ENCODE results near the gene PLCG2.
"Not testable (repeated sequence)": the region's sequence is repeated elsewhere in the genome, so short reads cannot be mapped to it uniquely, and the experiment has no call there.

PLCG2 gene

DNA sequence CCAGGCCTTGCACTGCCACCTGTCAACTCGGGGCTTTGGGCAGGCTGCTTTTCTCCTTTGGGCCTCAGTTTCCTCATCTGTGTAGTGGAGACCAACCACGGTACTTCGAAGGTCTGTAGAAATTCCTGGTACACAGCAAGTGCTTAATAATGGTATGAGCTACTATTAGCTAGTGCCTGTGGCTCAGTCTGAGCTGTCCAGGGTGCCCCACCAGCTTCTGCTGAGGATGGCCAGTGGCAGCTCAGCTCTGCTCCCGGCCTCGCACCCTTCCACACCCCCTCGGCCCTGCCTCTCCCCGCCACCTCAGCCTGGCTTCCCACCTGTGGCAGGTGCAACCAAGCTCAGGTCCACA, 26.2 kb upstream of the PLCG2 start:
- no peak for DNase-seq

DNA sequence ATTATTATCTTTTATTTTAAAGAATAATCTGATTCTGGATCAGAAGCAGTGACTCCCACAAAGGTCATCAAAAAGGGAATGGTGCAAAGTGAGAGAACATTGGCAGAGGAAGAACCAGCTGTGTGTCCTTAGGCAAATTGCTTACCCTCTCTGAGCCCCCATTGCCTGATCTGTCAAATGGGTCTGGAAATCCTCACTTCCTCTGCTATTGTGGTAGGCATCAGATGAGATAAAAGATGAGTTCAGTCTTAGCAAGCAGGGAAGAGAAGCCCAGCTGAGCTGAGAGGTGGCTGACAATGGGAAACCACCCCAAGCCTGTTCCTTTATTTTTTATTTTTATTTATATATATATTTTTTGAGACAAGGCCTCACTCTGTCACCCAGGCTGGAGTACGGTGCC, 24.2 kb upstream of the PLCG2 start:
- DNase-seq, result no peak

- peak in 8 of 56 donors; percentile 5 to 43 (median 14) for DNase-seq
Observed at GRCh38 chr16:81755915-81756614, 23.0 kb upstream of the PLCG2 start.

DNA sequence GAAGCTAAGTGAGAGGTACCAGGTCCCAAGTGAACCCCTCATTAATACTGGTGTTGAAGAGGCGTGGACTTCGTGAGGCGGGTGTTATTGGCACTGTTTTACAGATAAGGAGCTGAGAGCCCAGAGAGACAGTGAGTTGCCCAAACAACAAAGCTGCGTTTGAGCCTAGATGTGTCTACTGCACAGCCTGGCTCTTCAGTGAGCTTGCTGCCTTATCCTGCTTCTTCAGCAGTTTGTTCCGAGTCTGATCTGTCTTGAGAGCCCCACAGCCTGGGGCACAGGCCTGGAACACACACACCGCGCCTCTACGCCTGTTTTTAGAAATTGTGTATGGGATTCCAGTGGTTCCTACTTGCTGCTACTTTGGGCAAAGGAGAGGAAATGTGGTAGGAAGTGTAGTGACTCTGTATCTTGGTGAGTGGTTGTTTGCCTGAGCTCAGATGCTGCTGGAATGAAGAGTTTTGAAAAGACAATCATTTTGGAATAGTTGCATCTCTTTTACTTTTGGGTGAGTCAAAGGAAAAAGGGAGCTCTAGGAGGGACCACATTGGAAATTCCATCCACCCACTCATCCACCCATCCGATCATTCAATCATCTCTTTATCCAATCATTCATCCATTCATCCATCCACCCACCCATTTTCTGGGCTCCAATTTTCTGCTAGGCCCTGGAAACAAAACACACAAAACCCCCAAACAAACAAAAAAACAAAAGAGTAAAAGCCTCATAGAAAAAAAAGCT, 22.3 kb upstream of the PLCG2 start:
- DNase-seq, result no peak

DNA sequence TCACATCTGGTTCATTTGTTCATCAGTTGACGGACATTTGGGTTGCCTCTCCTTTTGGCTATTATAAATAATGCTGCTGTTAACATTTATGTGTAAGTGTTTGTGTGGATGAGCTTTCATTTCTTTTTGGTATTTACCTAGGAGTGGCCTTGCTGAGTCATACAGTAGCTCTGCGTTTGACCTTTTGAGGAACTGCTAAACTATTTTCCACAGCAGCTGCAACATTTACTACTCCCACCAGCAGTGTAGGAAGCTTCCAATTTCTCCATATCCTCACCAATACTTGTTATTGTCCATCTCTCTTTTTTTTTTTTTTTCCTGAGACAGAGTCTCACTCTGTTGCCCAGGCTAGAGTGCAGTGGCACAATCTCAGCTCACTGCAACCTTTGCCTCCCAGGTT, 20.7 kb upstream of the PLCG2 start:
- DNase-seq, result no peak

DNA sequence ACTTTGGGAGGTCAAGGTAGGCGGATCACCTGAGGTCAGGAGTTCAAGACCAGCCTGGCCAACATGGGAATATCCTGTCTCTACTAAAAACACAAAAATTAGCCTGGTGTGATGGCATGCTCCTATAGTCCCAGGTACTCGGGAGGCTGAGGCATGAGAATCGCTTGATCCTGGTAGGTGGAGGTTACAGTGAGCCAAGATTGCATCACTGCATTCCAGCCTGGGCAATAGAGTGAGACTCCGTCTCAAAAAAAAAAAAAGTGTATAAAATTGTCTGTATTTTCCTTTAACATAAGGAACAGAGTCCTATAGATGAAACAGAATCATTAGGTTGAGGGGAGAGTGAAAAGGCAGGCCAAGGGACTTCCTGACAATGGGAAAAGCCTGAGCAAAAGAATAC, 16.8 kb upstream of the PLCG2 start:
- DNase-seq, result not testable (repeated sequence)

DNA sequence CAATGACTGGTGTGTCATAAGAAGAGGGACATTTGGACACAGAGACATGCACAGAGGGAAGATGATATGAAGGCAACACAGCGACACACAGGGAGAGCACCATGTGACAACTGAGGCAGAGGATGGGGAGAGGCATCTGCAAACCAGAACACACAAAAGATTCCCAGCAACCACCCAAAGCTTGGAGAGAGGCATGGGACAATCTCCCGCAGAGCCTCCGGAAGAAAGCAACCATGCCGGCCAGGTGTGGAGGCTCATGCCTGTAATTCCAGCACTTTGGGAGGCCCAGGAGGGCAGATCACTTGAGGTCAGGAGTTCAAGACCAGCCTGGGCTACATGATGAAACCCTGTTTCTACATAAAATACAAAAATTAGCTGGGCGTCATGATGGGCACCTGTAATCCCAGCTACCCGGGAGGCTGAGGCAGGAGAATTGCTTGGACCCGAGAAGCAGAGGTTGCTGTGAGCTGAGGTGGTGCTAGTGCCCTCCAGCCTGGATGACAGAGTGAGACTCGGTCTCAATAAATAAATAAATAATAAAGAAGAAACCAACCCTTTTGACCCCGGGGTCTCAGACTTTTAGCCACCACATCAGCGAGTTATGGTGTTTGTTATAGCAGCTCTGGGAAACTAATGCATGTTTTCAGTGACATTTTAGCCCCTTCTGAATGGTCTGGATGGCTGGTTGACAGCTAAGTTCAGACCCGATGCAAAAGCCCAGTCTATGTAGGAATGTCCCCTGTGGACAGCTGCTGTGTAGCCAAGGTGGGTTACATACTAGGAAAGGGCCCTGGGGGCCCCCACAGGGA, 13.8 kb upstream of the PLCG2 start:
- DNase-seq, result no peak

DNA sequence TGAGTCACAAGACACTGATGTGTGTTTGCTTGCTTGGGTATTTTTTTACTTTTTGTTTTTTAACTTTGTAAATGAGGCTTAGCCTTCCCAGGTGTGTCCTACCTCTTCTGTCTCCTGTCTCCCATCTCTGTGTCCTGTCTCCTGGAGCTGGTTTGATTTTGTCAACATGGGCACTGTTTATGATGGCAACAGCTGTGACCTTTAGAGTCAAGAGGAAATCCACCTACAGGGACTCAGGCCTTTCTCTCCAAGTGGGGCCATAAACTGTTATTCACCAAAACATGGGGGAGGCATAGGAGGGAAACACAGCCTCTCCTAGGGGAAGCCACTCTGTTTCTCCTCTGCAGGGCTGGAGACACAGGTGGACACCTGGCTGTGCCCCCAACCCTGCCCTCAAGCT, 13.1 kb upstream of the PLCG2 start:
- DNase-seq, result no peak

DNA sequence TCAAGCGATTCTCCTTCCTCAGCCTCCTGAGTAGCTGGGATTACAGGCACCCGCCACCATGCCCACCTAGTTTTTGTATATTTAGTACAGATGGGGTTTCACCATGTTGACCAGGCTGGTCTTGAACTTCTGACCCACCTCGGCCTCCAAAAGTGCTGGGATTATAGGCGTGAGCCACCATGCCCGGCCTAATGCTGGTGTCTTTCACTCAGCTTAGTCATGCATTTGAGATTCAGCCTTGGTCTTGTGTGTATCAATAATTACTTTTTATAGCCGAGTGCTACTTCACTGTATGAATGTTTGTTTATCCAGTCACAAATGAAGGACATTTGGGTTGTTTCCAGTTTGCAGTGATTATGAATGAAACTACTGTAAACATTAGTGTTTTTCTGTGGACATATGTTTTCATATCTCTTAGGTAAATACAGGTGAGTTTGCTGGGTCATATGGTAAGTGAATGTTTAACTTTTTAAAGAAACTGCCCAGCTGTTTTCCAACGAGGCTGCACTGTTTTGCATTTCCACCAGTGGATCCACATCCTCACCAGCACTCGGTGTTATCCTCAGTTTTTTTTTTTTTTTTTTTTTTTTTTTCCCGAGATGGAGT, 11.0 kb upstream of the PLCG2 start:
- no peak for DNase-seq

- DNase-seq, result no peak
Observed at GRCh38 chr16:81770008-81770407, 9.1 kb upstream of the PLCG2 start.

GRCh38 chr16:81774348-81774747, 4.7 kb upstream of the PLCG2 start:
- peak in 1 of 56 donors; percentile 6 for DNase-seq

DNA sequence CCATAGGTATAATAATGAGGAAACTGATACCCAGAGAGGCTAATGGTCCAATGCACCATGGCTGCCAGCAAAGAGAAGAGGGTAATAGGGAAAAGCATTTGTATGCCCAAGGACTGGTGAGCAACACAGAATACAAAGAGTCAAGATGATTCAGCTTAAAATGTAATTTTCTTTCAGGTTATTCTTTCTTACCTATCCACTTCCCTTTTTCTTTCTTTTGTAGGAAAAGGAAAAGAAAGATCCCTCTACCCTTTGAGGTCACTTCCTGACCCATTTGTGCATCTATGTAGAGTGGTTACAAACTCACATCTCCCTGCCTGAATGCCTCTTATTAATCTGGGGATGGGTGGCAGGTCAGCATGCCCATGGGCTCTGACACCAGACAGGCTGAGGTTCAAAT, 3.5 kb upstream of the PLCG2 start:
- no peak for DNase-seq

- DNase-seq, result no peak
Observed at GRCh38 chr16:81778231-81778630, 860 bp upstream of the PLCG2 start.

DNA sequence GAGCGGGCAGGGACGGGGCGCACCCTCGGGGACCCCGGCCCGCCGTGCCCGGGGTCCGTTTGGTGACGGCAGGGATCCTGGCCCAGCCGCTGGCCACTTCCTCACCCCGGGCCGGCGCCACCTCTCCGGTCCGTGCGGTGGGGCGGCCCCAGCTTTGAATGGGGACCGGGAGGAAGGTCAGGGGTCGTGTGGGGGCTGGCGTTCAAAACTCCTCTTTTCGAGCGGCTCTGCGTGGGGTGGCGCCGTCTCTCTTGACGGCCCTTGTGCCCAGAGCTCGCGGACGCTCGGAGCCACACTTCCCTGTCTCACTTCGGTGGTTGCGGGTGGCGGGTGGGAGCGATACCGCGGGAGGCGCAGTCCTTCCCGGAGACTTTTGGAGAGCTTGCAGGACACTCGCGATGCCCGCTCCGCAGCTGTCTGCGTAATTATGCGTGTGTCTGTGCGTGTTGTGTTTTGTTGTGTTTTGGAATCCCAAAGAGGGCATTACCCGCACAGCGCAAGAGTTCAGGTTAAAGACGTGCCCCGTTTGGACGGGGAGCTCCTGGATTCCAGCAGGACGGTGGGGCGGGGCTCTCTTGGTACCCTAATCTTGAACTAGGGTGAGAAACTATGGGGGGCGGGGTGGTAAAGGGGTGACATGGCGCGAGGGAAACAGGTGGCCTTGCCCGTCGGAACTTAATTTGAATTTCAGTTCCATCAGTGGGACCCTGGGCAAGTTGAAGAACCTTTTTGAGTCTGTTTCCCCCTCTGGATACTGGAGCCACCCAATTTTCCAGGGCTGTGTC, 637 bp downstream of the PLCG2 start:
- DNase-seq, result peak in 1 of 56 donors; percentile 4

DNA sequence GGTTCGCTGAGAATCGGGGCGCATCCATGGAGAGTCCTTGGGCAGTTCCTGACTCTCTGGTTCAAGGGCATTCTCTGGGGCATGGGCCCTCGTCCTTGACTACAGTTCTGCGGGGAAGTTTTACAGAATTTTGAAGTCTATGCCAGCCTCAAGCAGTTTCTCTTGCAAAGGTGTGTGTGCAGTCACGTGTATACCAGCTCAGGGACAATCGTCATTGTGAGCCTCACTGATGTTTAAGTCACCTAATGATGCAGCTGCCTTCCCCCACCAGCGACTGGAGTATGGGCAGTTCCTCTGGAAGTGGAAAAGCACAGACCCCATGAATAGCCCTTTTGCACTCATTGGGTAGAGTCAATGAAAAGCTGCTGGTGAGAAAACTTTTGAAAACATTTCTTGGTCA, 1.3 kb downstream of the PLCG2 start:
- no peak for DNase-seq

DNA sequence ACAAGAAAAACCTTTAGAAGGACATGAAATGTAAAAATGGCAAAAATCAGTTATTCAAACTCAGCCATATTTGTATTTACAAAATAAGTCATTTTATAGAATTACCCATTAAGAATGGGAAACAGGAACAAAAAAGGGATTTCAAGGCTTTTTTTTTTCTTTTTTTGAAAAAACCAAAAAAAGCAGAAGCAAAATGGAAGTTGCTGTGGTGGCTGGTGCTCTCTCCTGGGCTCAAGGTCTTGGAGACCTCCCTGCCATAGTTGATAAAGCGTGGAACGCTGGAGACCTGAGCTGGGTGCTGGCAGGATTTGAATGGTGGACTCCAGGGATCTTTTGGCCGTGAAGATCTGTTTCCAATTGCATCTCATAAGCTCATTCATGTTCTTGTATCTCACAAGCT, 3.1 kb downstream of the PLCG2 start:
- no peak for DNase-seq

GRCh38 chr16:81784072-81784795, 5.1 kb downstream of the PLCG2 start:
- no peak for DNase-seq

- no peak for DNase-seq
Observed at GRCh38 chr16:81785138-81785924, 6.2 kb downstream of the PLCG2 start.

GRCh38 chr16:81786321-81786720, 7.2 kb downstream of the PLCG2 start:
- no peak for DNase-seq

GRCh38 chr16:81786868-81787267, 7.8 kb downstream of the PLCG2 start:
- DNase-seq, result no peak

Measured in amygdala (tissue), 56 donors.